Erythroblast (primary cell): ENCODE data around the gene IRAK1BP1.

ENCODE experiments used
- GATA1 ChIP-seq: IDR thresholded peaks from 2 replicates; pipeline ENCODE4 v1.6.1; 2011; ENCODE audit warnings: low read depth, mild to moderate bottlenecking, control low read depth, low read length, moderate library complexity
- POLR2A ChIP-seq: IDR thresholded peaks from 2 replicates; pipeline ENCODE4 v1.6.1; 2011; ENCODE audit warnings: mild to moderate bottlenecking, low read length

- TF ChIP-seq POLR2A (no peak), GATA1 (no peak)
Observed at GRCh38 chr6:78916411-78916810, 49.1 kb downstream of the IRAK1BP1 start.
